Measurements from ENCODE around the gene TIMMDC1. TPM values are rescaled to one million over a fixed set of nuclear protein-coding genes. Genes with fewer than 3 reads are reported as not detected.
A peak's percentile ranks its signal among the peaks of the same experiment; 100 is the strongest.

The TIMMDC1 gene
- total and polyA plus RNA-seq, 2 of the 13 experiments (the other 11 are each of a cell fraction or from before 2014, with no cell fraction given): 50.0 to 77.8 TPM

DNA sequence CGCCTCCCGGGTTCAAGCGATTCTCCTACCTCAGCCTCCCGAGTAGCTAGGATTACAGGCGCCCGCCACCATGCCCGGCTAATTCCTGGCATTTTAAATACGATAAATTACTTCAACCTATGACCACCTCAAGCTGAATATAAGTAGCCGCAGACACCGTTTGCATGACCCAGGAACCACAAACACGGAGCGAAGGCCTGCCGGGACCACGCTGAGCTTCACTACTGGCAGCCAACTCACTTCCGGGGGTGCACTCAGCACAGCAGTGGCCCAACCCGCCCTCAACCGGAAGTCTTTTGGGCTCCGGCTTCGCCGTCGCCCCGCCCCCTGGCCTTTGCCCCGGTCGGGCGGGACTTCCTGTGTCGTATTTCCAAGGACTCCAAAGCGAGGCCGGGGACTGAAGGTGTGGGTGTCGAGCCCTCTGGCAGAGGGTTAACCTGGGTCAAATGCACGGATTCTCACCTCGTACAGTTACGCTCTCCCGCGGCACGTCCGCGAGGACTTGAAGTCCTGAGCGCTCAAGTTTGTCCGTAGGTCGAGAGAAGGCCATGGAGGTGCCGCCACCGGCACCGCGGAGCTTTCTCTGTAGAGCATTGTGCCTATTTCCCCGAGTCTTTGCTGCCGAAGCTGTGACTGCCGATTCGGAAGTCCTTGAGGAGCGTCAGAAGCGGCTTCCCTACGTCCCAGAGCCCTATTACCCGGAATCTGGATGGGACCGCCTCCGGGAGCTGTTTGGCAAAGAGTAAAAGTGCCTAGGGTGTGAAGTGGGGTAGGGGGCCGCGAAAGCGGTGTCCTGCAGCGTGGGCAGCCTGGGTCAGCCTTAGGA lies at the start of gene TIMMDC1 (continued):
- TF ChIP-seq, protein P1, sequence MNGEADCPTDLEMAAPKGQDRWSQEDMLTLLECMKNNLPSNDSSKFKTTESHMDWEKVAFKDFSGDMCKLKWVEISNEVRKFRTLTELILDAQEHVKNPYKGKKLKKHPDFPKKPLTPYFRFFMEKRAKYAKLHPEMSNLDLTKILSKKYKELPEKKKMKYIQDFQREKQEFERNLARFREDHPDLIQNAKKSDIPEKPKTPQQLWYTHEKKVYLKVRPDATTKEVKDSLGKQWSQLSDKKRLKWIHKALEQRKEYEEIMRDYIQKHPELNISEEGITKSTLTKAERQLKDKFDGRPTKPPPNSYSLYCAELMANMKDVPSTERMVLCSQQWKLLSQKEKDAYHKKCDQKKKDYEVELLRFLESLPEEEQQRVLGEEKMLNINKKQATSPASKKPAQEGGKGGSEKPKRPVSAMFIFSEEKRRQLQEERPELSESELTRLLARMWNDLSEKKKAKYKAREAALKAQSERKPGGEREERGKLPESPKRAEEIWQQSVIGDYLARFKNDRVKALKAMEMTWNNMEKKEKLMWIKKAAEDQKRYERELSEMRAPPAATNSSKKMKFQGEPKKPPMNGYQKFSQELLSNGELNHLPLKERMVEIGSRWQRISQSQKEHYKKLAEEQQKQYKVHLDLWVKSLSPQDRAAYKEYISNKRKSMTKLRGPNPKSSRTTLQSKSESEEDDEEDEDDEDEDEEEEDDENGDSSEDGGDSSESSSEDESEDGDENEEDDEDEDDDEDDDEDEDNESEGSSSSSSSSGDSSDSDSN (CRISPR knock-in tag; IDR thresholded peaks at IDR 0.05): peak; percentile 77
- TF ChIP-seq KLF11 (CRISPR knock-in tag; IDR thresholded peaks at IDR 0.05) (no peak), KDM6A (CRISPR knock-in tag; IDR thresholded peaks at IDR 0.05; ENCODE audit: low read depth) (0 out of 2 replicates have a peak, but pooled peaks have one; percentile 24), PHF20 (CRISPR knock-in tag; IDR thresholded peaks at IDR 0.05) (peak; percentile 92), RXRB (CRISPR knock-in tag; IDR thresholded peaks at IDR 0.05; ENCODE audit: borderline replicate concordance) (peak; percentile 84; the same call in 1 of the 2 replicates), ZSCAN30 (CRISPR knock-in tag; IDR thresholded peaks at IDR 0.05) (no peak; the same call in 1 of the 2 replicates), ZNF816 (CRISPR knock-in tag; IDR thresholded peaks at IDR 0.05; ENCODE audit: borderline replicate concordance) (peak; percentile 64; the same call in 1 of the 2 replicates), NFIC (IDR thresholded peaks at IDR 0.05; ENCODE audit: low read length) (0 out of 2 replicates have a peak, but pooled peaks have one; percentile 11), HDAC2 (CRISPR knock-in tag; IDR thresholded peaks at IDR 0.05) (peak; percentile 59; the same call in 1 of the 2 replicates), MYNN (CRISPR knock-in tag; IDR thresholded peaks at IDR 0.05; ENCODE audit: low read depth) (no peak), EHMT2 (IDR thresholded peaks at IDR 0.05; ENCODE audit: borderline replicate concordance, low read depth, low read length) (no peak)
- TF ChIP-seq, protein P2, sequence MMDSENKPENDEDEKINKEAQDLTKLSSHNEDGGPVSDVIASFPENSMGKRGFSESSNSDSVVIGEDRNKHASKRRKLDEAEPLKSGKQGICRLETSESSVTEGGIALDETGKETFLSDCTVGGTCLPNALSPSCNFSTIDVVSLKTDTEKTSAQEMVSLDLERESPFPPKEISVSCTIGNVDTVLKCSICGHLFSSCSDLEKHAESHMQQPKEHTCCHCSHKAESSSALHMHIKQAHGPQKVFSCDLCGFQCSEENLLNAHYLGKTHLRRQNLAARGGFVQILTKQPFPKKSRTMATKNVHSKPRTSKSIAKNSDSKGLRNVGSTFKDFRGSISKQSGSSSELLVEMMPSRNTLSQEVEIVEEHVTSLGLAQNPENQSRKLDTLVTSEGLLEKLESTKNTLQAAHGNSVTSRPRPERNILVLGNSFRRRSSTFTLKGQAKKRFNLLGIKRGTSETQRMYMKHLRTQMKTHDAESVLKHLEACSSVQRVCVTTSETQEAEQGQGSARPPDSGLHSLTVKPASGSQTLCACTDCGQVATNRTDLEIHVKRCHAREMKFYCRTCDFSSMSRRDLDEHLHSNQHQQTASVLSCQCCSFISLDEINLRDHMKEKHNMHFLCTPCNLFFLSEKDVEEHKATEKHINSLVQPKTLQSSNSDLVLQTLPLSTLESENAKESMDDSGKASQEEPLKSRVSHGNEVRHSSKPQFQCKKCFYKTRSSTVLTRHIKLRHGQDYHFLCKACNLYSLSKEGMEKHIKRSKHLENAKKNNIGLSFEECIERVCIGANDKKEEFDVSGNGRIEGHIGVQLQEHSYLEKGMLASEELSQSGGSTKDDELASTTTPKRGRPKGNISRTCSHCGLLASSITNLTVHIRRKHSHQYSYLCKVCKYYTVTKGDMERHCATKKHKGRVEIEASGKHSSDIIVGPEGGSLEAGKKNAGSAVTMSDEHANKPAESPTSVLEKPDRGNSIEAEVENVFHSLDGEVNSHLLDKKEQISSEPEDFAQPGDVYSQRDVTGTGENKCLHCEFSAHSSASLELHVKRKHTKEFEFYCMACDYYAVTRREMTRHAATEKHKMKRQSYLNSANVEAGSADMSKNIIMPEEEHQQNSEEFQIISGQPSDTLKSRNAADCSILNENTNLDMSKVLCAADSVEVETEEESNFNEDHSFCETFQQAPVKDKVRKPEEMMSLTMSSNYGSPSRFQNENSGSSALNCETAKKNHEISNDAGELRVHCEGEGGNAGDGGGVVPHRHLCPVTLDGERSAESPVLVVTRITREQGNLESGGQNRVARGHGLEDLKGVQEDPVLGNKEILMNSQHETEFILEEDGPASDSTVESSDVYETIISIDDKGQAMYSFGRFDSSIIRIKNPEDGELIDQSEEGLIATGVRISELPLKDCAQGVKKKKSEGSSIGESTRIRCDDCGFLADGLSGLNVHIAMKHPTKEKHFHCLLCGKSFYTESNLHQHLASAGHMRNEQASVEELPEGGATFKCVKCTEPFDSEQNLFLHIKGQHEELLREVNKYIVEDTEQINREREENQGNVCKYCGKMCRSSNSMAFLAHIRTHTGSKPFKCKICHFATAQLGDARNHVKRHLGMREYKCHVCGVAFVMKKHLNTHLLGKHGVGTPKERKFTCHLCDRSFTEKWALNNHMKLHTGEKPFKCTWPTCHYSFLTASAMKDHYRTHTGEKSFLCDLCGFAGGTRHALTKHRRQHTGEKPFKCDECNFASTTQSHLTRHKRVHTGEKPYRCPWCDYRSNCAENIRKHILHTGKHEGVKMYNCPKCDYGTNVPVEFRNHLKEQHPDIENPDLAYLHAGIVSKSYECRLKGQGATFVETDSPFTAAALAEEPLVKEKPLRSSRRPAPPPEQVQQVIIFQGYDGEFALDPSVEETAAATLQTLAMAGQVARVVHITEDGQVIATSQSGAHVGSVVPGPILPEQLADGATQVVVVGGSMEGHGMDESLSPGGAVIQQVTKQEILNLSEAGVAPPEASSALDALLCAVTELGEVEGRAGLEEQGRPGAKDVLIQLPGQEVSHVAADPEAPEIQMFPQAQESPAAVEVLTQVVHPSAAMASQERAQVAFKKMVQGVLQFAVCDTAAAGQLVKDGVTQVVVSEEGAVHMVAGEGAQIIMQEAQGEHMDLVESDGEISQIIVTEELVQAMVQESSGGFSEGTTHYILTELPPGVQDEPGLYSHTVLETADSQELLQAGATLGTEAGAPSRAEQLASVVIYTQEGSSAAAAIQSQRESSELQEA (CRISPR knock-in tag; IDR thresholded peaks at IDR 0.05; ENCODE audit: not compliant biosample characterization): no peak
- TF ChIP-seq, protein P3, sequence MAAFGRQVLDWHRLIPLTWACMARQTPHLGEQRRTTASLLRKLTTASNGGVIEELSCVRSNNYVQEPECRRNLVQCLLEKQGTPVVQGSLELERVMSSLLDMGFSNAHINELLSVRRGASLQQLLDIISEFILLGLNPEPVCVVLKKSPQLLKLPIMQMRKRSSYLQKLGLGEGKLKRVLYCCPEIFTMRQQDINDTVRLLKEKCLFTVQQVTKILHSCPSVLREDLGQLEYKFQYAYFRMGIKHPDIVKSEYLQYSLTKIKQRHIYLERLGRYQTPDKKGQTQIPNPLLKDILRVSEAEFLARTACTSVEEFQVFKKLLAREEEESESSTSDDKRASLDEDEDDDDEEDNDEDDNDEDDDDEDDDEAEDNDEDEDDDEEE (CRISPR knock-in tag; IDR thresholded peaks at IDR 0.05): no peak
- TF ChIP-seq, protein P4, sequence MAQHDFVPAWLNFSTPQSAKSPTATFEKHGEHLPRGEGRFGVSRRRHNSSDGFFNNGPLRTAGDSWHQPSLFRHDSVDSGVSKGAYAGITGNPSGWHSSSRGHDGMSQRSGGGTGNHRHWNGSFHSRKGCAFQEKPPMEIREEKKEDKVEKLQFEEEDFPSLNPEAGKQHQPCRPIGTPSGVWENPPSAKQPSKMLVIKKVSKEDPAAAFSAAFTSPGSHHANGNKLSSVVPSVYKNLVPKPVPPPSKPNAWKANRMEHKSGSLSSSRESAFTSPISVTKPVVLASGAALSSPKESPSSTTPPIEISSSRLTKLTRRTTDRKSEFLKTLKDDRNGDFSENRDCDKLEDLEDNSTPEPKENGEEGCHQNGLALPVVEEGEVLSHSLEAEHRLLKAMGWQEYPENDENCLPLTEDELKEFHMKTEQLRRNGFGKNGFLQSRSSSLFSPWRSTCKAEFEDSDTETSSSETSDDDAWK (CRISPR knock-in tag; IDR thresholded peaks at IDR 0.05): no peak
- TF ChIP-seq, protein P5, sequence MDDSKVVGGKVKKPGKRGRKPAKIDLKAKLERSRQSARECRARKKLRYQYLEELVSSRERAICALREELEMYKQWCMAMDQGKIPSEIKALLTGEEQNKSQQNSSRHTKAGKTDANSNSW (CRISPR knock-in tag; IDR thresholded peaks at IDR 0.05; ENCODE audit: borderline replicate concordance): no peak

Data from HepG2 (cell line).